ENCODE results near the gene VSTM4. TPM values are rescaled to one million over a fixed set of nuclear protein-coding genes. Genes with fewer than 3 reads are reported as not detected.

The VSTM4 gene
- total and polyA plus RNA-seq, 2 experiments from 2014 or later: 0.21 to 0.66 TPM

GRCh38 chr10:48999346-48999745 lies 116.0 kb downstream of the VSTM4 start:
- Mint-ChIP-seq H3K27ac (no peak overlapping the region), H3K4me3 (no peak overlapping the region), H3K36me3 (ENCODE audit: low read depth) (no peaks in the 10 kb centered on the region), H3K27me3 (ENCODE audit: insufficient read depth, low read depth, poor library complexity) (peaks cover 5% of the 10 kb centered on the region), H3K4me1 (peaks cover 9% of the 10 kb centered on the region), H3K9me3 (no peaks in the 10 kb centered on the region)
- no peaks in the 10 kb centered on the region for H3K4me1 ChIP-seq (ENCODE audit: insufficient read depth)
- H3K4me2 ChIP-seq: no peak overlapping the region
- no peaks in the 10 kb centered on the region for H4K20me1 ChIP-seq (replicated peaks; ENCODE audit: insufficient read depth)
- H3K79me2 ChIP-seq (replicated peaks; ENCODE audit: insufficient read depth): no peaks in the 10 kb centered on the region
- ATAC-seq (no peak), DNase-seq (ENCODE audit: low spot score) (no peak)
- no peaks in the 10 kb centered on the region for H3K36me3 ChIP-seq (ENCODE audit: insufficient read depth)
- no peak overlapping the region for H3K4me3 ChIP-seq
- H3K9me2 ChIP-seq (ENCODE audit: insufficient read depth): no peaks in the 10 kb centered on the region
- no peak for TF ChIP-seq CTCF (conservative IDR thresholded peaks at IDR 0.05; ENCODE audit: low read depth in 2 of 2)
- no peak for TF ChIP-seq POLR2AphosphoS5 (IDR thresholded peaks at IDR 0.05; ENCODE audit: low read depth)
- no peak for TF ChIP-seq CREB1 (CRISPR knock-in tag; IDR thresholded peaks at IDR 0.05; ENCODE audit: low read depth)
- TF ChIP-seq ZNF331 (CRISPR knock-in tag; IDR thresholded peaks at IDR 0.05; ENCODE audit: low read depth): no peak
- TF ChIP-seq, protein P1, sequence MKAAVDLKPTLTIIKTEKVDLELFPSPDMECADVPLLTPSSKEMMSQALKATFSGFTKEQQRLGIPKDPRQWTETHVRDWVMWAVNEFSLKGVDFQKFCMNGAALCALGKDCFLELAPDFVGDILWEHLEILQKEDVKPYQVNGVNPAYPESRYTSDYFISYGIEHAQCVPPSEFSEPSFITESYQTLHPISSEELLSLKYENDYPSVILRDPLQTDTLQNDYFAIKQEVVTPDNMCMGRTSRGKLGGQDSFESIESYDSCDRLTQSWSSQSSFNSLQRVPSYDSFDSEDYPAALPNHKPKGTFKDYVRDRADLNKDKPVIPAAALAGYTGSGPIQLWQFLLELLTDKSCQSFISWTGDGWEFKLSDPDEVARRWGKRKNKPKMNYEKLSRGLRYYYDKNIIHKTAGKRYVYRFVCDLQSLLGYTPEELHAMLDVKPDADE (IDR thresholded peaks at IDR 0.05): no peak
- TF ChIP-seq ZNF114 (CRISPR knock-in tag; IDR thresholded peaks at IDR 0.05): no peak
- no peak for TF ChIP-seq NANOG (IDR thresholded peaks at IDR 0.05; ENCODE audit: borderline replicate concordance)
- TF ChIP-seq JUNB (IDR thresholded peaks at IDR 0.05; ENCODE audit: unreplicated experiment): no peak
- TF ChIP-seq, protein P2, sequence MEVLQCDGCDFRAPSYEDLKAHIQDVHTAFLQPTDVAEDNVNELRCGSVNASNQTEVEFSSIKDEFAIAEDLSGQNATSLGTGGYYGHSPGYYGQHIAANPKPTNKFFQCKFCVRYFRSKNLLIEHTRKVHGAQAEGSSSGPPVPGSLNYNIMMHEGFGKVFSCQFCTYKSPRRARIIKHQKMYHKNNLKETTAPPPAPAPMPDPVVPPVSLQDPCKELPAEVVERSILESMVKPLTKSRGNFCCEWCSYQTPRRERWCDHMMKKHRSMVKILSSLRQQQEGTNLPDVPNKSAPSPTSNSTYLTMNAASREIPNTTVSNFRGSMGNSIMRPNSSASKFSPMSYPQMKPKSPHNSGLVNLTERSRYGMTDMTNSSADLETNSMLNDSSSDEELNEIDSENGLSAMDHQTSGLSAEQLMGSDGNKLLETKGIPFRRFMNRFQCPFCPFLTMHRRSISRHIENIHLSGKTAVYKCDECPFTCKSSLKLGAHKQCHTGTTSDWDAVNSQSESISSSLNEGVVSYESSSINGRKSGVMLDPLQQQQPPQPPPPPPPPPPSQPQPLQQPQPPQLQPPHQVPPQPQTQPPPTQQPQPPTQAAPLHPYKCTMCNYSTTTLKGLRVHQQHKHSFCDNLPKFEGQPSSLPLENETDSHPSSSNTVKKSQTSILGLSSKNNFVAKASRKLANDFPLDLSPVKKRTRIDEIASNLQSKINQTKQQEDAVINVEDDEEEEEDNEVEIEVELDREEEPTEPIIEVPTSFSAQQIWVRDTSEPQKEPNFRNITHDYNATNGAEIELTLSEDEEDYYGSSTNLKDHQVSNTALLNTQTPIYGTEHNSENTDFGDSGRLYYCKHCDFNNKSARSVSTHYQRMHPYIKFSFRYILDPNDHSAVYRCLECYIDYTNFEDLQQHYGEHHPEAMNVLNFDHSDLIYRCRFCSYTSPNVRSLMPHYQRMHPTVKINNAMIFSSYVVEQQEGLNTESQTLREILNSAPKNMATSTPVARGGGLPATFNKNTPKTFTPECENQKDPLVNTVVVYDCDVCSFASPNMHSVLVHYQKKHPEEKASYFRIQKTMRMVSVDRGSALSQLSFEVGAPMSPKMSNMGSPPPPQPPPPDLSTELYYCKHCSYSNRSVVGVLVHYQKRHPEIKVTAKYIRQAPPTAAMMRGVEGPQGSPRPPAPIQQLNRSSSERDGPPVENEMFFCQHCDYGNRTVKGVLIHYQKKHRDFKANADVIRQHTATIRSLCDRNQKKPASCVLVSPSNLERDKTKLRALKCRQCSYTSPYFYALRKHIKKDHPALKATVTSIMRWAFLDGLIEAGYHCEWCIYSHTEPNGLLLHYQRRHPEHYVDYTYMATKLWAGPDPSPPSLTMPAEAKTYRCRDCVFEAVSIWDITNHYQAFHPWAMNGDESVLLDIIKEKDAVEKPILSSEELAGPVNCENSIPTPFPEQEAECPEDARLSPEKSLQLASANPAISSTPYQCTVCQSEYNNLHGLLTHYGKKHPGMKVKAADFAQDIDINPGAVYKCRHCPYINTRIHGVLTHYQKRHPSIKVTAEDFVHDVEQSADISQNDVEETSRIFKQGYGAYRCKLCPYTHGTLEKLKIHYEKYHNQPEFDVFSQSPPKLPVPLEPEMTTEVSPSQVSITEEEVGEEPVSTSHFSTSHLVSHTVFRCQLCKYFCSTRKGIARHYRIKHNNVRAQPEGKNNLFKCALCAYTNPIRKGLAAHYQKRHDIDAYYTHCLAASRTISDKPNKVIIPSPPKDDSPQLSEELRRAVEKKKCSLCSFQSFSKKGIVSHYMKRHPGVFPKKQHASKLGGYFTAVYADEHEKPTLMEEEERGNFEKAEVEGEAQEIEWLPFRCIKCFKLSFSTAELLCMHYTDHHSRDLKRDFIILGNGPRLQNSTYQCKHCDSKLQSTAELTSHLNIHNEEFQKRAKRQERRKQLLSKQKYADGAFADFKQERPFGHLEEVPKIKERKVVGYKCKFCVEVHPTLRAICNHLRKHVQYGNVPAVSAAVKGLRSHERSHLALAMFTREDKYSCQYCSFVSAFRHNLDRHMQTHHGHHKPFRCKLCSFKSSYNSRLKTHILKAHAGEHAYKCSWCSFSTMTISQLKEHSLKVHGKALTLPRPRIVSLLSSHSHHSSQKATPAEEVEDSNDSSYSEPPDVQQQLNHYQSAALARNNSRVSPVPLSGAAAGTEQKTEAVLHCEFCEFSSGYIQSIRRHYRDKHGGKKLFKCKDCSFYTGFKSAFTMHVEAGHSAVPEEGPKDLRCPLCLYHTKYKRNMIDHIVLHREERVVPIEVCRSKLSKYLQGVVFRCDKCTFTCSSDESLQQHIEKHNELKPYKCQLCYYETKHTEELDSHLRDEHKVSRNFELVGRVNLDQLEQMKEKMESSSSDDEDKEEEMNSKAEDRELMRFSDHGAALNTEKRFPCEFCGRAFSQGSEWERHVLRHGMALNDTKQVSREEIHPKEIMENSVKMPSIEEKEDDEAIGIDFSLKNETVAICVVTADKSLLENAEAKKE (CRISPR knock-in tag; IDR thresholded peaks at IDR 0.05): no peak
- H3K27ac ChIP-seq (ENCODE audit: low read depth): no peak overlapping the region
- no peak overlapping the region for H2AFZ ChIP-seq
- H3K27me3 ChIP-seq (ENCODE audit: insufficient read depth): no peaks in the 10 kb centered on the region
- H3F3A ChIP-seq (replicated peaks; ENCODE audit: low read depth): no peaks in the 10 kb centered on the region

Data from GM23338 (cell line).